Spleen (tissue), 7 donors: ENCODE results near the gene GYPC.

Experiments used
- CTCF ChIP-seq, 11 experiments: fragments of 200-600 bp in 7 of 11; fragments of 450-650 bp in 4 of 11; sonication (generic) in 4 of 11; IDR thresholded peaks in 8 of 11; conservative IDR thresholded peaks in 3 of 11; 1 replicate in 7 of 11; 2 replicates in 4 of 11; pipeline versions ENCODE4 v1.4.0 to v1.8.0; 2016 to 2021; ENCODE audit warnings: antibody characterized with exemption in 11 of 11, inconsistent platforms in 4 of 11, mild to moderate bottlenecking in 1 of 11
- POLR2A ChIP-seq, 3 donors: fragments of 450-650 bp; IDR thresholded peaks; one replicate each; pipeline ENCODE4 v1.5.1; 2017; ENCODE audit warnings: antibody characterized with exemption in 3 of 3, mild to moderate bottlenecking in 1 of 3
- donor health status: DM: no; HTN: no; CAD: no; lungs with moderate emphysema.
- donor health status: DM: no; HTN: no; CAD: no.
- donor health status: DM: no; HTN: no; CAD: no.

GRCh38 chr2:126656431-126657147, 631 bp downstream of the GYPC start:
- TF ChIP-seq CTCF (IDR thresholded peaks at IDR 0.05 in 8 of 11, conservative IDR thresholded peaks at IDR 0.05 in 3 of 11) (no peak), POLR2A (IDR thresholded peaks at IDR 0.05) (no peak)
